ENCODE data around the gene ZNF652. TPM values are rescaled to one million over a fixed set of nuclear protein-coding genes. Genes with fewer than 3 reads are reported as not detected.

ZNF652 gene
- total RNA-seq, 1 donor from 2014 or later, result 26.8 TPM

- Histone ChIP-seq H3K36me3 (ENCODE audit: insufficient read depth, low read length) (no peaks in the 10 kb centered on the region), H3K79me2 (ENCODE audit: insufficient read depth, low read length) (no peaks in the 10 kb centered on the region), H3K4me1 (ENCODE audit: insufficient read depth, low read length) (no peaks in the 10 kb centered on the region), H4K20me1 (ENCODE audit: insufficient read depth, low read length) (no peaks in the 10 kb centered on the region), H2AFZ (ENCODE audit: low read depth, low read length) (no peak overlapping the region), H3K4me2 (ENCODE audit: low read length) (no peak overlapping the region), H3K27ac (ENCODE audit: low read depth, low read length) (no peak overlapping the region), H3K9me3 (ENCODE audit: insufficient read depth, low read depth, low read length) (no peaks in the 10 kb centered on the region), H3K4me3 (ENCODE audit: insufficient read depth, low read depth, low read length) (no peak overlapping the region), H3K27me3 (ENCODE audit: insufficient read depth, low read length) (no peaks in the 10 kb centered on the region), H3K9ac (ENCODE audit: low read length) (no peak overlapping the region)
- TF ChIP-seq CTCF (IDR thresholded peaks at IDR 0.05; ENCODE audit: insufficient read depth, low read depth, low read length), result no peak
- no peak for TF ChIP-seq EZH2 (IDR thresholded peaks at IDR 0.05; ENCODE audit: insufficient read depth, low read length)
- FAIRE-seq, result no peak
- no peaks in the 10 kb centered on the region for H3K36me3 Mint-ChIP-seq (ENCODE audit: low read depth, unreplicated experiment)
- H3K9me3 Mint-ChIP-seq (ENCODE audit: unreplicated experiment), result no peaks in the 10 kb centered on the region
- no peak overlapping the region for H3K27ac Mint-ChIP-seq (ENCODE audit: unreplicated experiment)
- no peaks in the 10 kb centered on the region for H3K4me1 Mint-ChIP-seq (ENCODE audit: low read depth, unreplicated experiment)
- no peak for DNase-seq (ENCODE audit: low read depth)
- peaks cover 22% of the 10 kb centered on the region for H3K27me3 Mint-ChIP-seq (ENCODE audit: low read depth, unreplicated experiment)
- no peak overlapping the region for H3K4me3 Mint-ChIP-seq (ENCODE audit: unreplicated experiment)
These were observed 114.1 kb downstream of the ZNF652 start for GRCh38 chr17:49247944-49248343.

- H3K9ac ChIP-seq (ENCODE audit: low read length), result no peak overlapping the region
- peaks cover 15% of the 10 kb centered on the region for H3K27me3 Mint-ChIP-seq (ENCODE audit: low read depth, unreplicated experiment)
- H3K4me3 Mint-ChIP-seq (ENCODE audit: unreplicated experiment), result no peak overlapping the region
- no peak overlapping the region for H2AFZ ChIP-seq (ENCODE audit: low read depth, low read length)
- H3K4me3 ChIP-seq (ENCODE audit: insufficient read depth, low read depth, low read length), result no peak overlapping the region
- no peak overlapping the region for H3K27ac Mint-ChIP-seq (ENCODE audit: unreplicated experiment)
- no peaks in the 10 kb centered on the region for H3K9me3 ChIP-seq (ENCODE audit: insufficient read depth, low read depth, low read length)
- no peaks in the 10 kb centered on the region for H3K9me3 Mint-ChIP-seq (ENCODE audit: unreplicated experiment)
- H3K27me3 ChIP-seq (ENCODE audit: insufficient read depth, low read length), result no peaks in the 10 kb centered on the region
- H3K27ac ChIP-seq (ENCODE audit: low read depth, low read length), result no peak overlapping the region
- H3K4me1 Mint-ChIP-seq (ENCODE audit: low read depth, unreplicated experiment), result no peaks in the 10 kb centered on the region
- FAIRE-seq (no peak), DNase-seq (ENCODE audit: low read depth) (no peak)
- no peaks in the 10 kb centered on the region for H4K20me1 ChIP-seq (ENCODE audit: insufficient read depth, low read length)
- H3K4me2 ChIP-seq (ENCODE audit: low read length), result no peak overlapping the region
- H3K79me2 ChIP-seq (ENCODE audit: insufficient read depth, low read length), result no peaks in the 10 kb centered on the region
- H3K36me3 ChIP-seq (ENCODE audit: insufficient read depth, low read length), result no peaks in the 10 kb centered on the region
- TF ChIP-seq EZH2 (IDR thresholded peaks at IDR 0.05; ENCODE audit: insufficient read depth, low read length), result no peak
- no peak for TF ChIP-seq CTCF (IDR thresholded peaks at IDR 0.05; ENCODE audit: insufficient read depth, low read depth, low read length)
- H3K36me3 Mint-ChIP-seq (ENCODE audit: low read depth, unreplicated experiment), result no peaks in the 10 kb centered on the region
- no peaks in the 10 kb centered on the region for H3K4me1 ChIP-seq (ENCODE audit: insufficient read depth, low read length)
These were observed 117.2 kb downstream of the ZNF652 start for GRCh38 chr17:49244839-49245238.

Small RNAs within 50 kb of the gene (microRNA-seq; reads per million reads assigned to microRNA genes)
- gene MIR6129, result not detected

Other genes starting within 250 kb of the ZNF652 start
- gene B4GALNT2, start 229.5 kb downstream of the ZNF652 start, total RNA-seq, result 0.07 TPM in 1 of 2 replicates, not detected in the other
- gene GNGT2, start 151.7 kb downstream of the ZNF652 start, total RNA-seq, result 1.1 TPM in 1 of 2 replicates, not detected in the other
- gene ABI3, start 151.5 kb downstream of the ZNF652 start, total RNA-seq, result 0.31 and 0.77 TPM in 2 replicates
- 0.79 and 0.95 TPM in 2 replicates for gene PHOSPHO1, start 131.5 kb downstream of the ZNF652 start, total RNA-seq
- 211 and 227 TPM in 2 replicates for gene PHB1, start 52.6 kb upstream of the ZNF652 start, total RNA-seq
- gene NGFR, start 133.0 kb upstream of the ZNF652 start, total RNA-seq, result 0.64 and 1.0 TPM in 2 replicates
- 0.19 and 0.43 TPM in 2 replicates for gene NXPH3, start 213.6 kb upstream of the ZNF652 start, total RNA-seq

All from astrocyte (in vitro differentiated cells and primary cell).